B cell (primary cell): ENCODE measurements around the gene EVL. TPM values are rescaled to one million over a fixed set of nuclear protein-coding genes. Genes with fewer than 3 reads are reported as not detected.

Source experiments
- ATAC-seq: fragments of 200-7000 bp; cut with Tn5 transposase; one replicate; pipeline ENCODE4 v1.10.0; 2021; ENCODE audit warnings: low read depth, mild to moderate bottlenecking, moderate number of reproducible peaks, moderate library complexity
- CTCF ChIA-PET: fragments of 350-600 bp; sonication (Branson Sonifier 250); formaldehyde crosslinking; loops from one replicate; lab custom pipeline; 2021; ENCODE audit warnings: antibody characterized with exemption, inconsistent platforms; lab: Charles Lee
- POLR2A ChIA-PET: fragments of 350-600 bp; sonication (Branson Sonifier 250); formaldehyde crosslinking; loops from one replicate; lab custom pipeline; 2021; ENCODE audit warnings: antibody characterized with exemption; lab: Charles Lee
- DNase-seq: peaks from one replicate; pipeline ENCODE4 v3.0.0; 2013
- H2AFZ ChIP-seq: 2 replicates; pipeline ENCODE4 v1.6.1; 2012; ENCODE audit warnings: mild to moderate bottlenecking, low read depth, low read length; ENCODE audit not compliant: insufficient read depth, poor library complexity, severe bottlenecking
- H3K27ac ChIP-seq, 2 donors: 1 replicate in 1 of 2; 2 replicates in 1 of 2; pipeline ENCODE4 v1.5.1; 2012 to 2013; ENCODE audit warnings: low read length in 2 of 2, mild to moderate bottlenecking in 2 of 2, moderate library complexity in 1 of 2
- H3K27me3 ChIP-seq, 4 experiments: fragments of 200-600 bp in 1 of 4; sonication (generic) in 1 of 4; replicated peaks in 1 of 4; 1 replicate in 2 of 4; 2 replicates in 2 of 4; pipeline versions ENCODE4 v1.6.1 to v1.7.0; 2013 to 2016; ENCODE audit warnings: low read length in 3 of 4, mild to moderate bottlenecking in 2 of 4, mixed read lengths in 1 of 4, moderate library complexity in 1 of 4; ENCODE audit not compliant: insufficient read depth in 4 of 4, control insufficient read depth in 3 of 4; ENCODE audit errors: control extremely low read depth in 1 of 4
- H3K36me3 ChIP-seq, 2 experiments: replicated peaks in 1 of 2; 1 replicate in 1 of 2; 2 replicates in 1 of 2; pipeline versions ENCODE4 v1.6.1 to v1.7.1; 2013; ENCODE audit warnings: low read length in 1 of 2; ENCODE audit not compliant: insufficient read depth in 2 of 2, control insufficient read depth in 1 of 2; ENCODE audit errors: control extremely low read depth in 1 of 2, extremely low read depth in 1 of 2
- H3K4me1 ChIP-seq, 2 donors: fragments of 200-600 bp in 1 of 2; sonication (generic) in 1 of 2; 1 replicate in 1 of 2; 2 replicates in 1 of 2; pipeline versions ENCODE4 v1.5.1 to v1.6.1; 2013 to 2017; ENCODE audit warnings: low read length in 2 of 2; ENCODE audit not compliant: control insufficient read depth in 2 of 2, insufficient read depth in 2 of 2
- H3K4me2 ChIP-seq: replicated peaks from 2 replicates; pipeline ENCODE3; 2012; ENCODE audit warnings: mild to moderate bottlenecking, low read depth, low read length; ENCODE audit not compliant: poor library complexity, severe bottlenecking
- H3K4me3 ChIP-seq, 5 experiments: fragments of 200-600 bp in 1 of 5; sonication (generic) in 1 of 5; 1 replicate in 3 of 5; 2 replicates in 2 of 5; pipeline versions ENCODE4 v1.5.1 to v1.7.0; 2011 to 2016; ENCODE audit warnings: low read length in 4 of 5, mild to moderate bottlenecking in 4 of 5, low read depth in 2 of 5, control low read depth in 1 of 5, moderate library complexity in 1 of 5; ENCODE audit not compliant: insufficient read depth in 1 of 5; ENCODE audit errors: control extremely low read depth in 1 of 5, extremely low read depth in 1 of 5
- H3K79me2 ChIP-seq: fragments of 200-600 bp; sonication (generic); one replicate; pipeline ENCODE4 v1.6.0; 2016; ENCODE audit warnings: low read length; ENCODE audit not compliant: control insufficient read depth, insufficient read depth
- H3K9ac ChIP-seq: fragments of 200-600 bp; sonication (generic); 2 replicates; pipeline ENCODE4 v1.6.1; 2017; ENCODE audit warnings: mild to moderate bottlenecking, low read length, moderate library complexity
- H3K9me3 ChIP-seq, 3 donors: one replicate each; pipeline versions ENCODE4 v1.6.1 to v1.7.1; 2013; ENCODE audit warnings: low read length in 2 of 3; ENCODE audit not compliant: control insufficient read depth in 2 of 3, insufficient read depth in 1 of 3; ENCODE audit errors: control extremely low read depth in 1 of 3
- H4K20me1 ChIP-seq: 2 replicates; pipeline ENCODE4 v1.6.0; 2012; ENCODE audit warnings: mild to moderate bottlenecking, low read length; ENCODE audit not compliant: insufficient read depth, control insufficient read depth, poor library complexity, severe bottlenecking
- H3K27ac Mint-ChIP-seq: one replicate; pipeline ENCODE4 v1.8.0; 2021; ENCODE audit warnings: mixed read lengths
- H3K27me3 Mint-ChIP-seq: one replicate; pipeline ENCODE4 v1.8.0; 2021; ENCODE audit warnings: mixed read lengths
- H3K4me1 Mint-ChIP-seq: one replicate; pipeline ENCODE4 v1.8.0; 2021; ENCODE audit warnings: mixed read lengths
- H3K4me3 Mint-ChIP-seq: one replicate; pipeline ENCODE4 v1.8.0; 2021; ENCODE audit warnings: mixed read lengths
- H3K9me3 Mint-ChIP-seq: one replicate; pipeline ENCODE4 v1.8.0; 2022; ENCODE audit warnings: mixed read lengths; ENCODE audit not compliant: insufficient read depth
- EZH2 ChIP-seq: IDR thresholded peaks from 2 replicates; pipeline ENCODE4 v1.6.1; 2012; ENCODE audit warnings: borderline replicate concordance, low read depth, mild to moderate bottlenecking, moderate library complexity, low read length; ENCODE audit not compliant: insufficient read depth, poor library complexity, severe bottlenecking
- WGBS: methylation state at CpG from one replicate; pipeline ENCODE4 v1.1.5; 2013; ENCODE audit warnings: missing lambda C conversion rate; ENCODE audit not compliant: insufficient coverage; 5-methylcytosine and 5-hydroxymethylcytosine counted together
- intact Hi-C: fragments of 100-400 bp; cut with micrococcal nuclease; formaldehyde crosslinking; loops from one replicate; pipeline ENCODE4 v1.10.0; 2022
- polyA plus RNA-seq: library from polyadenylated mRNA; depleted of rRNA; stranded (reverse); fragments of >200 nt; gene quantifications from 2 replicates; pipeline ENCODE4 v1.2.3, GENCODE V29; 2012
- total RNA-seq, 2 donors: library from RNA; stranded (reverse); fragments of 120-200 nt in 1 of 2; gene quantifications; 1 replicate in 1 of 2; 2 replicates in 1 of 2; pipeline versions ENCODE4 v1.2.3 to v1.2.4, GENCODE V29; 2013 to 2022
- TF ChIP-seq, protein P1 (sequence below): fragments of 200-600 bp; IDR thresholded peaks from one replicate; pipeline ENCODE4 v1.8.0; 2022; ENCODE audit warnings: antibody characterized with exemption, mild to moderate bottlenecking

The EVL gene
- total and polyA plus RNA-seq, 2 donors (not counting 1 experiment from before 2014, with no cell fraction given): 486 to 892 TPM

DNA sequence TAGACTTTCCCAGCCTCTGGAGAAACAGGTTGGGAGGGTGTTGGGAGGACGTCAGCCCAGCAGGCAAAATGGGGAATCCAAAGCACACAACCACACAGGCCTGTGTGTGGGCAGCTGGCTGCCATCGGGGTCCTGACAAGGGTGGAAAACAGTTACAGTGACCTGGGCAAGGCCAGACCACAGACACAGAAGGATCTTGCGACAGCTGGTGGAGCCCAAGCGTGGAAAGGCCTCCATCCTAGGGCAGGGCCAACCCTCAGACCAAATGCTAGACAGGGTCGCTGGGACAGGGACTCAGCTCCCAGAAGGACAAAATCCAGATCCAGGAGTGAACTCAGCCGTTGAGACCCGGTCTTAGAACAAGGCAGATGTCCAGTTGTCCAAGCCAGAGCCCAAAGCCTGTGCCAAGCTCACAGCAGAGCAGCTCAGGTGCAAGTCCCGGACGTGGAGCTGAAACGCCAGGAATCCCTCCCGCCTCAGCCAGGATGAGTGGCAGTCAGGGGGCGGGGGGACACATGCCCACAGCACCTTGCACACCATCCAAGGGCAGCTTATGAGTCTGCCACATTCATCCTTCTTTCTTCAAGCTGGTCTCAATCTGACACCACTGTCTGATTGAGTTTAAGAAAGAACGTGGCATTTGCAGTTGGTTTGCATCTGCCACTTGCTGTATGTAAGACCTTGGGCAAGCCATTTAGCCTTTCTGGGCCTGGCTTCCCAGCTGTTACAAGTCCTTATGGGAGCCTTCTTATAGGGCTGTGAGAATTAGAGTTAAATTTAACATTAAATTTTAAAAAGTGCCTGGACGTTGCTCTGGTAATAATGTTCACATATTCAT is 56.6 kb downstream of the EVL start:
- no peaks in the 10 kb centered on the region for H3K27me3 ChIP-seq
- H2AFZ ChIP-seq: no peak overlapping the region
- H3K4me2 ChIP-seq: no peak overlapping the region
- H3K9ac ChIP-seq: no peak overlapping the region
- no peak overlapping the region for H3K4me3 Mint-ChIP-seq
- H3K4me1 Mint-ChIP-seq: peaks cover 17% of the 10 kb centered on the region
- peaks cover 54% of the 10 kb centered on the region for H3K79me2 ChIP-seq
- no peak for ATAC-seq
- ChIA-PET POLR2A (no interaction called here), CTCF (interaction anchor here (1.0 to 1.9 kb wide), 3 partner anchors 13 to 93 kb away, joined by 3 to 9 read pairs (median 3); no protein-coding TSS in a partner anchor)
- H3K27ac ChIP-seq: no peak overlapping the region
- WGBS: 97% methylated on average over 12 of the region's 14 CpGs
- H3K9me3 ChIP-seq: no peaks in the 10 kb centered on the region
- no peak overlapping the region for H3K4me3 ChIP-seq
- no peak overlapping the region for H3K27ac Mint-ChIP-seq
- H3K4me1 ChIP-seq: peaks cover 11 to 14% of the 10 kb centered on the region in 2 donors
- no peaks in the 10 kb centered on the region for H3K9me3 Mint-ChIP-seq
- DNase-seq: no peak
- TF ChIP-seq, protein P1, sequence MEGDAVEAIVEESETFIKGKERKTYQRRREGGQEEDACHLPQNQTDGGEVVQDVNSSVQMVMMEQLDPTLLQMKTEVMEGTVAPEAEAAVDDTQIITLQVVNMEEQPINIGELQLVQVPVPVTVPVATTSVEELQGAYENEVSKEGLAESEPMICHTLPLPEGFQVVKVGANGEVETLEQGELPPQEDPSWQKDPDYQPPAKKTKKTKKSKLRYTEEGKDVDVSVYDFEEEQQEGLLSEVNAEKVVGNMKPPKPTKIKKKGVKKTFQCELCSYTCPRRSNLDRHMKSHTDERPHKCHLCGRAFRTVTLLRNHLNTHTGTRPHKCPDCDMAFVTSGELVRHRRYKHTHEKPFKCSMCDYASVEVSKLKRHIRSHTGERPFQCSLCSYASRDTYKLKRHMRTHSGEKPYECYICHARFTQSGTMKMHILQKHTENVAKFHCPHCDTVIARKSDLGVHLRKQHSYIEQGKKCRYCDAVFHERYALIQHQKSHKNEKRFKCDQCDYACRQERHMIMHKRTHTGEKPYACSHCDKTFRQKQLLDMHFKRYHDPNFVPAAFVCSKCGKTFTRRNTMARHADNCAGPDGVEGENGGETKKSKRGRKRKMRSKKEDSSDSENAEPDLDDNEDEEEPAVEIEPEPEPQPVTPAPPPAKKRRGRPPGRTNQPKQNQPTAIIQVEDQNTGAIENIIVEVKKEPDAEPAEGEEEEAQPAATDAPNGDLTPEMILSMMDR: no peak
- no peak for TF ChIP-seq EZH2
- intact Hi-C loops: no loop called here
- peaks cover 91% of the 10 kb centered on the region for H4K20me1 ChIP-seq
- H3K36me3 ChIP-seq: peaks cover 0 to 82% of the 10 kb centered on the region in 2 experiments
- H3K27me3 Mint-ChIP-seq: no peaks in the 10 kb centered on the region
